Mesothelial cell of epicardium (in vitro differentiated cells): ENCODE data around the gene LRRC4. TPM values are rescaled to one million over a fixed set of nuclear protein-coding genes. Genes with fewer than 3 reads are reported as not detected.

Experiments used
- DNase-seq, 2 experiments: peaks; one replicate each; pipeline ENCODE4 v3.0.0; 2021; ENCODE audit warnings: low spot score in 2 of 2; ENCODE audit not compliant: unreplicated experiment in 2 of 2
- H3K27ac Mint-ChIP-seq: 2 replicates; pipeline ENCODE4 v1.8.0; 2021; ENCODE audit warnings: mixed read lengths
- H3K27me3 Mint-ChIP-seq: 2 replicates; pipeline ENCODE4 v1.8.0; 2021; ENCODE audit warnings: low read depth, mixed read lengths
- H3K36me3 Mint-ChIP-seq: 2 replicates; pipeline ENCODE4 v1.8.0; 2021; ENCODE audit warnings: mixed read lengths
- H3K4me1 Mint-ChIP-seq: 2 replicates; pipeline ENCODE4 v1.8.0; 2021; ENCODE audit warnings: mixed read lengths
- H3K4me3 Mint-ChIP-seq: 2 replicates; pipeline ENCODE4 v1.8.0; 2021; ENCODE audit warnings: mild to moderate bottlenecking, moderate library complexity, mixed read lengths
- H3K9me3 Mint-ChIP-seq: 2 replicates; pipeline ENCODE4 v1.8.0; 2021; ENCODE audit warnings: mixed read lengths
- CTCF ChIP-seq: fragments of 200-600 bp; sonication (generic); IDR thresholded peaks from one replicate; pipeline ENCODE4 v1.5.0; 2021; ENCODE audit warnings: antibody characterized with exemption; ENCODE audit not compliant: unreplicated experiment
- total RNA-seq: library from RNA; stranded (reverse); gene quantifications from 3 replicates; pipeline ENCODE4 v1.2.1, GENCODE V29; 2021

LRRC4 gene
- total RNA-seq, 1 donor from 2014 or later = 3.2 TPM

- DNase-seq = no peak
- Mint-ChIP-seq H3K27ac (no peak overlapping the region), H3K27me3 (no peaks in the 10 kb centered on the region), H3K36me3 (peaks cover 12% of the 10 kb centered on the region), H3K4me1 (no peaks in the 10 kb centered on the region), H3K4me3 (no peak overlapping the region), H3K9me3 (peaks cover 7% of the 10 kb centered on the region)
- no peak for TF ChIP-seq CTCF
Observed at GRCh38 chr7:128071376-128071775, 40.1 kb upstream of the LRRC4 start.

- no peak overlapping the region for H3K4me3 Mint-ChIP-seq
- no peaks in the 10 kb centered on the region for H3K27me3 Mint-ChIP-seq
- DNase-seq = no peak
- peaks cover 12% of the 10 kb centered on the region for H3K36me3 Mint-ChIP-seq
- H3K27ac Mint-ChIP-seq = no peak overlapping the region
- peaks cover 7% of the 10 kb centered on the region for H3K9me3 Mint-ChIP-seq
- no peak for TF ChIP-seq CTCF
- H3K4me1 Mint-ChIP-seq = no peaks in the 10 kb centered on the region
Observed at GRCh38 chr7:128069373-128070364, 38.4 kb upstream of the LRRC4 start.

- no peak overlapping the region for H3K27ac Mint-ChIP-seq
- TF ChIP-seq CTCF = no peak
- H3K4me1 Mint-ChIP-seq = no peaks in the 10 kb centered on the region
- H3K4me3 Mint-ChIP-seq = no peak overlapping the region
- H3K27me3 Mint-ChIP-seq = no peaks in the 10 kb centered on the region
- H3K9me3 Mint-ChIP-seq = peaks cover 7% of the 10 kb centered on the region
- DNase-seq = no peak
- peaks cover 12% of the 10 kb centered on the region for H3K36me3 Mint-ChIP-seq
Observed at GRCh38 chr7:128068785-128069184, 37.5 kb upstream of the LRRC4 start.

- no peak overlapping the region for H3K27ac Mint-ChIP-seq
- TF ChIP-seq CTCF = no peak
Observed at GRCh38 chr7:128067983-128068382, 36.7 kb upstream of the LRRC4 start.

GRCh38 chr7:128066858-128067257, 35.6 kb upstream of the LRRC4 start:
- no peak for DNase-seq
- no peaks in the 10 kb centered on the region for H3K27me3 Mint-ChIP-seq
- H3K27ac Mint-ChIP-seq = no peak overlapping the region
- no peak for TF ChIP-seq CTCF
- H3K36me3 Mint-ChIP-seq = peaks cover 12% of the 10 kb centered on the region
- no peak overlapping the region for H3K4me3 Mint-ChIP-seq
- H3K9me3 Mint-ChIP-seq = peaks cover 7% of the 10 kb centered on the region
- H3K4me1 Mint-ChIP-seq = no peaks in the 10 kb centered on the region

More at GRCh38 chr7:128067983-128068382, 36.7 kb upstream of the LRRC4 start:
- no peak overlapping the region for H3K4me3 Mint-ChIP-seq
- DNase-seq = no peak
- no peaks in the 10 kb centered on the region for H3K4me1 Mint-ChIP-seq
- no peaks in the 10 kb centered on the region for H3K27me3 Mint-ChIP-seq
- peaks cover 12% of the 10 kb centered on the region for H3K36me3 Mint-ChIP-seq
- peaks cover 7% of the 10 kb centered on the region for H3K9me3 Mint-ChIP-seq
